GM12878 (cell line): Measurements from ENCODE around the gene FBXL5. TPM values are rescaled to one million over a fixed set of nuclear protein-coding genes. Genes with fewer than 3 reads are reported as not detected.

Experiments
- ATAC-seq: fragments of 200-7000 bp; cut with Tn5 transposase; 3 replicates; pipeline ENCODE4 v1.9.1; 2020; ENCODE audit warnings: mild to moderate bottlenecking, moderate library complexity
- BruUV-seq: library from RNA; stranded (reverse); fragments of 400-500 nt; replicated peaks from 2 replicates; lab custom pipeline; 2021; lab: Mats Ljungman, UMichigan
- CTCF ChIA-PET: fragments of 300-600 bp; sonication (Branson Sonifier 250); formaldehyde crosslinking; extraction: SDS; loops from one replicate; lab custom pipeline; 2021; ENCODE audit warnings: inconsistent platforms; lab: Yijun Ruan, JAX
- POLR2A ChIA-PET: fragments of 350-600 bp; formaldehyde crosslinking; extraction: SDS; loops from one replicate; lab custom pipeline; 2021; ENCODE audit warnings: inconsistent platforms; lab: Charles Lee
- RAD21 ChIA-PET: fragments of 300-600 bp; sonication (Branson Sonifier 250); formaldehyde crosslinking; loops from one replicate; lab custom pipeline; 2023; ENCODE audit warnings: antibody characterized with exemption; ENCODE audit not compliant: unreplicated experiment; lab: Charles Lee
- SMC1A ChIA-PET: fragments of 300-600 bp; sonication (Branson Sonifier 250); formaldehyde crosslinking; loops from one replicate; lab custom pipeline; 2023; ENCODE audit not compliant: unreplicated experiment, uncharacterized antibody; lab: Charles Lee
- DNase-seq: peaks from one replicate; pipeline ENCODE4 v3.0.0-alpha.2; 2011; ENCODE audit warnings: low read depth, low spot score
- FAIRE-seq: peaks from 3 replicates; lab custom pipeline; 2011; peaks lifted over from hg19 to GRCh38; lab: Jason Lieb, UNC
- H2AFZ ChIP-seq: 2 replicates; pipeline ENCODE4 v1.6.0; 2011; ENCODE audit warnings: low read depth, low read length, control low read depth; ENCODE audit not compliant: control insufficient read depth
- H3K27ac ChIP-seq: 2 replicates; pipeline ENCODE4 v1.5.1; 2011; ENCODE audit warnings: control low read depth; ENCODE audit not compliant: control insufficient read depth, insufficient read depth
- H3K27me3 ChIP-seq, 2 experiments: replicated peaks in 1 of 2; 2 replicates each; pipeline versions ENCODE4 v1.6.0 to v1.6.1; 2011; ENCODE audit warnings: low read length in 1 of 2; ENCODE audit not compliant: control insufficient read depth in 2 of 2, insufficient read depth in 2 of 2
- H3K36me3 ChIP-seq, 2 experiments: 2 replicates each; pipeline ENCODE4 v1.5.1; 2011; ENCODE audit warnings: low read length in 1 of 2; ENCODE audit not compliant: control insufficient read depth in 2 of 2, insufficient read depth in 2 of 2
- H3K4me1 ChIP-seq: 2 replicates; pipeline ENCODE4 v1.6.1; 2011; ENCODE audit warnings: mild to moderate bottlenecking, low read length, moderate library complexity, mixed read lengths; ENCODE audit not compliant: control insufficient read depth, insufficient read depth
- H3K4me2 ChIP-seq: 2 replicates; pipeline ENCODE4 v1.6.0; 2011; ENCODE audit warnings: control low read depth; ENCODE audit not compliant: control insufficient read depth, insufficient read depth
- H3K4me3 ChIP-seq: fragments of 200-600 bp; sonication (generic); 2 replicates; pipeline ENCODE4 v1.5.1; 2016
- H3K79me2 ChIP-seq: 2 replicates; pipeline ENCODE4 v1.6.0; 2011; ENCODE audit warnings: low read length; ENCODE audit not compliant: control insufficient read depth, insufficient read depth
- H3K9ac ChIP-seq: 2 replicates; pipeline ENCODE4 v1.8.0; 2011; ENCODE audit warnings: low read length, control low read depth, mixed read lengths; ENCODE audit not compliant: control insufficient read depth, insufficient read depth
- H3K9me3 ChIP-seq: replicated peaks from 3 replicates; pipeline ENCODE4 v1.5.1; 2011; ENCODE audit warnings: mild to moderate bottlenecking, low read length; ENCODE audit not compliant: control insufficient read depth, insufficient read depth
- H4K20me1 ChIP-seq: 2 replicates; pipeline ENCODE4 v1.6.0; 2011; ENCODE audit not compliant: control insufficient read depth, insufficient read depth
- EGR1 ChIP-seq, 2 experiments: IDR thresholded peaks; 1 replicate in 1 of 2; 2 replicates in 1 of 2; pipeline ENCODE4 v1.6.1; 2011 to 2012; ENCODE audit warnings: low read depth in 2 of 2, low read length in 2 of 2, borderline replicate concordance in 1 of 2, mild to moderate bottlenecking in 1 of 2, moderate library complexity in 1 of 2
- HDAC2 ChIP-seq: fragments of 200-600 bp; sonication (generic); IDR thresholded peaks from 2 replicates; pipeline ENCODE4 v1.6.1; 2017
- IKZF1 ChIP-seq: fragments of 450-650 bp; conservative IDR thresholded peaks from 2 replicates; pipeline ENCODE4 v1.6.1; 2017; ENCODE audit warnings: antibody characterized with exemption, mild to moderate bottlenecking
- IKZF2 ChIP-seq, 2 experiments: fragments of 450-650 bp; IDR thresholded peaks; 2 replicates each; pipeline ENCODE4 v1.6.1; 2017; ENCODE audit warnings: mild to moderate bottlenecking in 2 of 2, moderate library complexity in 2 of 2
- IRF4 ChIP-seq: IDR thresholded peaks from 2 replicates; pipeline ENCODE4 v1.6.1; 2011; ENCODE audit warnings: low read depth, low read length
- RFX5 ChIP-seq: IDR thresholded peaks from 2 replicates; pipeline ENCODE4 v1.6.1; 2011; ENCODE audit warnings: low read depth, low read length, improper control_type of control experiment
- ZNF24 ChIP-seq: fragments of 450-650 bp; IDR thresholded peaks from 2 replicates; pipeline ENCODE4 v1.6.1; 2017; ENCODE audit warnings: antibody characterized with exemption, mild to moderate bottlenecking
- WGBS: methylation state at CpG from one replicate; pipeline ENCODE4 v1.1.6; 2016; ENCODE audit warnings: low lambda C conversion rate; ENCODE audit not compliant: insufficient replicate concordance, insufficient coverage; ENCODE audit errors: missing lambda C conversion rate; 5-methylcytosine and 5-hydroxymethylcytosine counted together
- in situ Hi-C: fragments of 300-500 bp; cut with MboI; formaldehyde crosslinking; loops from 9 replicates; pipeline ENCODE4 v1.14.3; 2018; ENCODE audit warnings: mixed read lengths
- intact Hi-C: fragments of 100-400 bp; cut with micrococcal nuclease; formaldehyde crosslinking; loops from one replicate; pipeline ENCODE4 v1.14.2; 2022; ENCODE audit not compliant: unreplicated experiment
- polyA plus RNA-seq, 11 experiments: library from polyadenylated mRNA; depleted of rRNA in 4 of 11; unstranded in 6 of 11; stranded (reverse) in 5 of 11; fragments of >200 nt; fragmentation: Nextera tagmentation in 4 of 11; fragmentation: Illumina TruSeq in 1 of 11; extraction: Ambion mirVana in 4 of 11; extraction: Trizol in 1 of 11; gene quantifications; 1 replicate in 1 of 11; 2 replicates in 10 of 11; pipeline versions ENCODE4 v1.2.1 to v1.2.3, GENCODE V29; 2011 to 2016; ENCODE audit warnings: inconsistent platforms in 2 of 11, missing spikeins in 2 of 11, low read depth in 1 of 11
- total RNA-seq, 4 experiments: library from RNA; depleted of rRNA in 3 of 4; stranded (reverse); fragments of >200 nt in 3 of 4; fragmentation: Illumina TruSeq in 1 of 4; extraction: Trizol in 1 of 4; gene quantifications; 2 replicates each; pipeline versions ENCODE4 v1.2.1 to v1.2.3, GENCODE V29; 2013 to 2021

Gene FBXL5
- total and polyA plus RNA-seq, 10 of the 15 experiments (the other 5 are each of a cell fraction or from before 2014, with no cell fraction given) = 10.1 to 46.2 (median 32.7) TPM

DNA sequence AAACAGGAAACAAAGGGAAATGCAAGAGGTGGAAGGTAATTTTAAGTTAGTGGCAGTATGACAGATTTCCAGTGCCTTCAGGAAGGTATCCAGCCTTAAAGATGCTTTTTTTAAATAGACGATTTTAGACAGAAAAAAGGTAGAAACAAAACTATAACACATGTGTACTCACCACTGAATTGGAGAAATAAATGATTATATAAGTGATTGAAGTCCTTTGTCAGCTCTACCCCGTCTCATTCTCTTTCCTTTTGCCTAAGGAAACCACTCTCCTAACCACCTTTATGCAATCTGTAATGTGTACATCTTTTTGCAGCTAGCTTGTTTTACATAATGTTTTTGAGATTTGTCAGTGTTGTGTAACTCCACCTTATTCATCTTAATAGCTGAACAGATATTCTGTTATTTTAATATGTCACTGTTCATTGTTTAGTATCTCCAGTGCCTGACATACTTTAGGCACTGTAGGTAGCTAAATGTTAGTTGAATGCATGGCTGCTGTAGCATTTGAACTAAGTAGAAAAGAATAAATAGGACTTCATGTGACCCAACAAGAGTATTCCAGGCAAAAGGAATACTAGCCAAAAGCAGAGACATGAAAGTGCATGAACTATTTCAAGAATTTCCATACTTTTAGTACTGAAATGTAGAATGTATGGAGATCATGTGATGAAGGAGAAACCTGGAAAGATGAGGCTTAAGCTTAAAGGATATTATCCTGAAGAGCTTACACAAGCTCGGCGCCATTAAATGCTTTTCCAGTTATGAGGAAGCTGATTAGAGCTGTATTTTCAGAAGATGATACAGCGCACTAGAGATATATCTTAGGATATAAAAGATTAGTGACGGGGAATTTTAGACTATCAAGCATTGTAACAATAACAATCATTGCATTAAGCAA is 27.3 kb upstream of the FBXL5 start:
- FAIRE-seq (peak; percentile 59), DNase-seq (no peak), ATAC-seq (no peak; the same call in 2 of the 3 replicates)
- Histone ChIP-seq H3K4me3 (peak overlapping the region; percentile 75), H4K20me1 (no peaks in the 10 kb centered on the region), H3K36me3 (no peaks in the 10 kb centered on the region), H2AFZ (peak overlapping the region; percentile 96), H3K9me3 (no peaks in the 10 kb centered on the region), H3K9ac (peak overlapping the region; percentile 99), H3K4me1 (peaks cover 8% of the 10 kb centered on the region; the same call in 1 of the 2 replicates), H3K27ac (peak overlapping the region; percentile 94), H3K4me2 (peak overlapping the region; percentile 81), H3K27me3 (no peaks in the 10 kb centered on the region), H3K79me2 (peaks cover 64% of the 10 kb centered on the region)
- intact Hi-C loops = no loop called here
- BruUV-seq = no TSS peak
- POLR2A ChIA-PET = interaction anchor here (0.5 to 2.5 kb wide), 8 partner anchors 16 to 621 kb away, joined by 3 to 11 read pairs (median 4); partner anchors contain the start of gene FBXL5
- RAD21 ChIA-PET = interaction anchor here (0.6 to 1.4 kb wide), 7 partner anchors 31 to 274 kb away, joined by 3 to 9 read pairs (median 3); no protein-coding TSS in a partner anchor
- SMC1A ChIA-PET = interaction anchor here (0.7 to 3.6 kb wide), 16 partner anchors 11 to 274 kb away, joined by 3 to 34 read pairs (median 4); no protein-coding TSS in a partner anchor
- 51% methylated on average over 6 of the region's 6 CpGs for WGBS
- in situ Hi-C loops = no loop called here
- TF ChIP-seq EGR1 (IDR thresholded peaks at IDR 0.05; ENCODE audit: borderline replicate concordance in 1 of 2, low read depth in 2 of 2, low read length in 2 of 2) = no peak
- no peak for TF ChIP-seq IRF4
- TF ChIP-seq ZNF24 = no peak
- TF ChIP-seq IKZF1 = no peak
- TF ChIP-seq RFX5 = no peak
- TF ChIP-seq HDAC2 = no peak
- TF ChIP-seq IKZF2 (IDR thresholded peaks at IDR 0.05) = no peak
- CTCF ChIA-PET = interaction anchor here (0.5 to 3.6 kb wide), 8 partner anchors 19 to 256 kb away, joined by 3 to 23 read pairs (median 3); no protein-coding TSS in a partner anchor
